Muscle layer of duodenum (tissue), 2 donors: ENCODE results near the gene PTPN6.

Experiments
- H3K27ac ChIP-seq: one replicate; pipeline ENCODE4 v1.7.0; 2013; ENCODE audit warnings: mild to moderate bottlenecking, low read length
- H3K27me3 ChIP-seq: one replicate; pipeline ENCODE4 v1.7.0; 2013; ENCODE audit warnings: low read depth, mild to moderate bottlenecking, control low read depth, low read length
- H3K36me3 ChIP-seq, 2 donors: one replicate each; pipeline ENCODE4 v1.7.0; 2013; ENCODE audit warnings: low read length in 2 of 2, control low read depth in 1 of 2, mild to moderate bottlenecking in 1 of 2; ENCODE audit not compliant: insufficient read depth in 2 of 2, control insufficient read depth in 1 of 2
- H3K4me1 ChIP-seq, 2 donors: one replicate each; pipeline ENCODE4 v1.7.0; 2013; ENCODE audit warnings: low read length in 2 of 2, mild to moderate bottlenecking in 2 of 2, control low read depth in 1 of 2, moderate library complexity in 1 of 2; ENCODE audit not compliant: insufficient read depth in 2 of 2, control insufficient read depth in 1 of 2
- H3K4me3 ChIP-seq, 2 donors: one replicate each; pipeline ENCODE4 v1.7.0; 2013; ENCODE audit warnings: low read length in 2 of 2, low read depth in 1 of 2, mild to moderate bottlenecking in 1 of 2
- H3K9me3 ChIP-seq, 2 donors: one replicate each; pipeline ENCODE4 v1.7.0; 2013; ENCODE audit warnings: low read length in 2 of 2, control low read depth in 1 of 2, mild to moderate bottlenecking in 1 of 2; ENCODE audit not compliant: control insufficient read depth in 1 of 2
- donor health status: healthy.

PTPN6 gene

DNA sequence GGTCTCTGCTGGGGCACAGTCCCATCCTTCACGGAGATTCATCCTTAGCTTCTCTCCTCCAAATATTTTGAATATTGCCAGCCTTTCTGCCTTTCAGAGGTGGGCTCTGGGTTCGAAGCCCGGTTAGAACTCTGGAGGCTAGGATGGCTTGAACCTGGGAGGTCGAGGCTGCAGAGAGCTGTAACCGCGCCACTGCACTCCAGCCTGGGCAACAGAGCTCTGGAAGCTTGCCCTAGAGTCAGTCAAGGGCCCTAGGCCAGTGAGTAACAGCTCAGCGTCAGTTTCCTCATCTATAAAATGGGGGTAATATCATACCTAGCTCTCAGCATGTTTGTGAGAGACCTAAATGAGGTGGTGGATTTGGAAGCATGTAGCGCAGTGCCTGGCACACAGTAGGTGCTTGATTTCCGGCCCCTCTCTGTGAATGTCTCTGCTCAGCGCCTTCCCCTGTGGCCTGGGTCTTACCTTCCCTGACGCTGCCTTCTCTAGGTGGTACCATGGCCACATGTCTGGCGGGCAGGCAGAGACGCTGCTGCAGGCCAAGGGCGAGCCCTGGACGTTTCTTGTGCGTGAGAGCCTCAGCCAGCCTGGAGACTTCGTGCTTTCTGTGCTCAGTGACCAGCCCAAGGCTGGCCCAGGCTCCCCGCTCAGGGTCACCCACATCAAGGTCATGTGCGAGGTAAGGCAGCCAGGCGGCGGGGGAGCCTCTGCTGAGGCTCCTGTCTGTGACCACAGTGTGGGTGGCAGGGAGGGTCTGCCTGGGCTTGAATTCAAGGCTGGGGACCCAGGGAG, 3.4 kb downstream of the PTPN6 start:
- Histone ChIP-seq H3K4me1 (peaks cover 4 to 14% of the 10 kb centered on the region in 2 donors), H3K27me3 (no peaks in the 10 kb centered on the region), H3K9me3 (no peaks in the 10 kb centered on the region), H3K27ac (peak overlapping the region; percentile 60), H3K4me3 (peak overlapping the region in 1 of 2 donors; percentile 60), H3K36me3 (no peaks in the 10 kb centered on the region)

DNA sequence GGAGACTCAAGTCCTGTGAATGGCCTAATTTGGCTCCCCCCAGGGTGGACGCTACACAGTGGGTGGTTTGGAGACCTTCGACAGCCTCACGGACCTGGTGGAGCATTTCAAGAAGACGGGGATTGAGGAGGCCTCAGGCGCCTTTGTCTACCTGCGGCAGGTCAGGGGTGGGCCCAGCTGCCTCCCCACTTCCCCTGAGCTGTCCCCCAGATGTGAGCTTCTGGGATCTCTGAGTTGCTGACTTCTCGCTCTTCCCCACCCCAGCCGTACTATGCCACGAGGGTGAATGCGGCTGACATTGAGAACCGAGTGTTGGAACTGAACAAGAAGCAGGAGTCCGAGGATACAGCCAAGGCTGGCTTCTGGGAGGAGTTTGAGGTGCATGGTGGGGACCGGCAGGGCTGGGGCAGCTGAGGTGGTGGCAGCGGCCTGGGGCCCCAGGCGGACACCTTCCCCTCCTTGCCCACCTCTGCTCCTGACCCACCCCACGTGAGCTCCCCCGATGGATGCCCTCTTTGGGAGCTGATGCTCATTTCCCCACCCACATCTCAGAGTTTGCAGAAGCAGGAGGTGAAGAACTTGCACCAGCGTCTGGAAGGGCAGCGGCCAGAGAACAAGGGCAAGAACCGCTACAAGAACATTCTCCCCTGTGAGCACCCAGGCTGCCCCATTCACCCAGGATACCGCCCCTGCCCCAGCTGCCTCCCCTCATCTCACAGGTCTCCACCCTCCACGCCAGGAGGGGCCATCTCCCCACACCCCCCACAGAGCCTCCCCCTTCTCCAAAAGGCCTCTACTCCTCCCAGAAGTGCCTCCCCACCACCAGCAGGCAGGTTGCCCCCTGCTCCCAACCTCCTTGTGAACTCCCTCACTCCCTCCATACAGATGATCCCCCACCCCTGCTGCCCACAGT, 4.2 kb downstream of the PTPN6 start:
- H3K36me3 ChIP-seq: no peaks in the 10 kb centered on the region
- no peak overlapping the region for H3K4me3 ChIP-seq

DNA sequence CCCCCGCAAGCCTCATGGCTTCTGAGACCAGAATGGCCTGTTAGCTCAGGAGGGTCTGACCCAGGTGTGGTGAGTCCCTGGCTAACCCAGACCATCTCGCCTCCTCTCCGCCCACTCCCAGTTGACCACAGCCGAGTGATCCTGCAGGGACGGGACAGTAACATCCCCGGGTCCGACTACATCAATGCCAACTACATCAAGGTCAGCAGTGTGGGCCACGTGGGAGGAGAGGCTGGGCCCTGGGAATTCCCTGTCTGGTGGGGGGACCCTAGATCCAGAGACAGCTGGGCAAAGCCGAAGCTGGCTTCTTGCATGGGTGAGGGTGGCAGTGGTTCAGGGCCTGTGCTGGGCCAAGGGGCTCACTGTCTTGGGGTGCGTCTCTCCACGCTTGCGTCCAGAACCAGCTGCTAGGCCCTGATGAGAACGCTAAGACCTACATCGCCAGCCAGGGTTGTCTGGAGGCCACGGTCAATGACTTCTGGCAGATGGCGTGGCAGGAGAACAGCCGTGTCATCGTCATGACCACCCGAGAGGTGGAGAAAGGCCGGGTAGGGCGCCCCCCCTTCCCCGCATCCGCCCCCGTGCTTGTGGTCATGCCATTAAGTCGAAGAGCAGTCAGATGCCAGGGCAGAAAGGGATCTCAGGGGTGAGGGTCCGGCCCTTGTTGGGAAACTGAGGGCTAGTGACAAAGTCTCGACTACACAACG, 5.0 kb downstream of the PTPN6 start:
- no peaks in the 10 kb centered on the region for H3K36me3 ChIP-seq
- H3K4me3 ChIP-seq: no peak overlapping the region
- peaks cover 8 to 25% of the 10 kb centered on the region in 2 donors for H3K4me1 ChIP-seq
- H3K27ac ChIP-seq: no peak overlapping the region
- no peaks in the 10 kb centered on the region for H3K9me3 ChIP-seq
- no peaks in the 10 kb centered on the region for H3K27me3 ChIP-seq

More for the DNA sequence above, 4.2 kb downstream of the PTPN6 start:
- Histone ChIP-seq H3K27ac (no peak overlapping the region), H3K9me3 (no peaks in the 10 kb centered on the region), H3K4me1 (peaks cover 4 to 16% of the 10 kb centered on the region in 2 donors), H3K27me3 (no peaks in the 10 kb centered on the region)

DNA sequence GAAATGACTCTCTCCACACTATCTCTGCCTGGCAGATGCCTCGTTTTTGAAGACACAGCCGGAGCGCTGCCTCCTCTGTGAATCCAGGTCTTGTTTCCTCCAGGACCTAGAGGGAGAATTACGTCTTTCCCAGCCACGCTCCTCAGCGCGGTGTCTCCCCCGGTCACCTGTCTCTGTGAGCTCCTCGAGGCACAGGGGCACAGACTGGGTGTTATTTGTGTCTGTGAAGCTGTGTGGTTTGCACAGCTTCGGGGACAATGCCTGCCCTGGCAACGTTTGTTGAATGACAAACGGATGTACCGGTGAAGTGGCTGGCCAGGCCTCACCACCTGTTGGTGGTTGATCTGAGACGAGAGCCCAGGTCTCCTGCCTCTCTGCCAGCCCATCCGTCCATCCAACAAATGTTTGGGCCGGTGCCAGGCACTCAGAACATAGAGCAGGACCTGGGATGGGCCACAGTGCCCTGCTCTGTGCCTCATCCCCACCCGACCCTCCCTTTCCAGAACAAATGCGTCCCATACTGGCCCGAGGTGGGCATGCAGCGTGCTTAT, 6.1 kb downstream of the PTPN6 start:
- Histone ChIP-seq H3K4me1 (peaks cover 14 to 35% of the 10 kb centered on the region in 2 donors), H3K9me3 (no peaks in the 10 kb centered on the region), H3K36me3 (no peaks in the 10 kb centered on the region), H3K4me3 (no peak overlapping the region), H3K27ac (no peak overlapping the region), H3K27me3 (no peaks in the 10 kb centered on the region)

DNA sequence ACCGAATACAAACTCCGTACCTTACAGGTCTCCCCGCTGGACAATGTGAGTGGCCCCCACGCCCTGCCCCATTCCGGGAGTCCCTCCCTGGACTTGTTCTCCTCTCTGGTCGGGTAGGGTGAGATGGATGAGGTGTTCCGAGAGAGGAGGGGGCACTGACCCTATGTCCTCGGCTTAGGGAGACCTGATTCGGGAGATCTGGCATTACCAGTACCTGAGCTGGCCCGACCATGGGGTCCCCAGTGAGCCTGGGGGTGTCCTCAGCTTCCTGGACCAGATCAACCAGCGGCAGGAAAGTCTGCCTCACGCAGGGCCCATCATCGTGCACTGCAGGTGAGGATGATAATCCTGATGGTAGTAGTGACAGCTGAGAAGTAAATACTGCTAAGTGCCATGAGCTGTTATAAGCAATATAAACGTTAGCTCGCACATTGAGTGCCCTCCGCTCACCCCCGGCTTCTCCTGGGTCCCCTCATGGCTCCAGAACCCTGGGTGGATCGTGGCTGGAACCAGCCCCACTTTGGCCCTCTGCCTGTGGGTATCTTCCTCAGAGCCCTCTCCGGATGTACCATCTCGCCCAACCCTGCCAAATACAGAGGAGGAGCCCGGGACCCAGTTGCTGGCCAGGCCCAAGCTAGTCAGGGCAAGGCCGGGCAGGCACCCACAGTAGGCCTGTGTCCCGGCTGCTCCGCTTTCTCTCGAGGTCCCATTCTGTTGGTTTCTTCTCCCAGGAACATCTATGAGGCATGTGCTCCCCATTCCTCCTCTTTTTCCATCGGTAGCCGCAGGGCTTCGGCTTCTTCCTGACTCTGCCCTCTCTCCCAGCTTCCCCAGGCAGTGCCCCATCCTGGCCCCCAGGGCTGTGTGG, 6.8 kb downstream of the PTPN6 start:
- no peak overlapping the region for H3K27ac ChIP-seq
- H3K4me1 ChIP-seq: peaks cover 14 to 41% of the 10 kb centered on the region in 2 donors
- H3K4me3 ChIP-seq: no peak overlapping the region
- no peaks in the 10 kb centered on the region for H3K27me3 ChIP-seq
- no peaks in the 10 kb centered on the region for H3K36me3 ChIP-seq
- H3K9me3 ChIP-seq: no peaks in the 10 kb centered on the region

DNA sequence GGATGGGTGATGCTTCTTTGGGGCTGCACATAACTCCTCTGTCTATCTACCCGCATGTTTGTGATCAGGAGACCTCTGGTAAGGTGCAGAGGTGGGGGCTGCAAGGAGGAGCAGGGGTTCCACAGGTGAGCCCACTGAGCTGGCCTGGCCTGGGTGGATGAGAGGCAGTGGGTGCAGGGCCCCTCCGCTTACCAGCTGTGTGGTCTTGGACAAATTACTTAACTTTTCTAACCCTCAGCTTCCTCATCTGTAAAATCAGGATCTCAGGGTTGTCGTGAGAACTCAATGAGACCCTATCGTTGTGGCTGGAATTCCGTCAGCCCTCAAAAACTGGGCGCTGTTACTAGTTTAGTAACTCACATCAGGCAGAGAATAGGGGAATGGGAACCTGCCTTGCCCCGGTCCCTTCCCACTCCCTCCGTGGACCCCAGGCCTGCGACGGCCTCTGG, 7.5 kb downstream of the PTPN6 start:
- Histone ChIP-seq H3K9me3 (no peaks in the 10 kb centered on the region), H3K27ac (no peak overlapping the region), H3K4me3 (no peak overlapping the region), H3K4me1 (peaks cover 14 to 41% of the 10 kb centered on the region in 2 donors), H3K27me3 (no peaks in the 10 kb centered on the region), H3K36me3 (no peaks in the 10 kb centered on the region)

DNA sequence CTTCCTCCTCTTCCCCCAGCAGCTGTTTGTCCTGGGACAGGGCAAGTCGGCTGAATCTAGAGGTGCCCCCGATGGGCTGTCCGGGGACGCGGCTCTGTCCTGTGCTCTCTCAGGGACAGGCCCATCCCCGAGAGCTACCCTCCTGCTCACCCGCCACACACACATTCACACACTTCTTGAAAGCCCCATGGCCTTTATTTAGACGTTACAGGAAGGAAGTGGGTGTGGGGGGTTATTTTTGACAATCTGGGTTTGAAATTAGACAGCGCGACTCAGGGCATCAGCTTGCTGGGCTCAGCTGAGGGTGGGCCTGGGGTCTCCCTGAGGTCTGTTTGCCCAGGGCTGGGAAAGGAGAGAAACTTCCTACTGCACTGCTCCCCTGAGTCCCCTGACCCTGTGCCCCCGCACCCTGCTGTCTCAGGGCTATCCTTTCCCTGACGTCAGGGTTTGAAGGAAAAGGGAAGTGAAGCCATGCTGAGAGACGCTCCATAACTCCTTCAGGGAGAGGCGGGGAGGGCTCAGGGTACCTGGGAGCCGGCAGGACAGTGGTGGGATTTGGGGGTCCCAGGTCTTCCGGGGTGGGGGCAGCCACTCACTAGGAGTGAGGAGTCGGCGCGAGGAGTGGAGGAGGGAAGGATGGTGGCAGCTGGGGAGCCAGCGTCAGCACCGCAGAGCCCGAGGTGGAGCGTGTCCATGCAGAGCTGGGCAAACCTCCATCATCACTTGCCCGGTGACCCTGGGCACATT, 8.1 kb downstream of the PTPN6 start:
- Histone ChIP-seq H3K27me3 (no peaks in the 10 kb centered on the region), H3K4me3 (no peak overlapping the region), H3K9me3 (no peaks in the 10 kb centered on the region), H3K27ac (no peak overlapping the region), H3K36me3 (no peaks in the 10 kb centered on the region), H3K4me1 (peaks cover 14 to 42% of the 10 kb centered on the region in 2 donors)

DNA sequence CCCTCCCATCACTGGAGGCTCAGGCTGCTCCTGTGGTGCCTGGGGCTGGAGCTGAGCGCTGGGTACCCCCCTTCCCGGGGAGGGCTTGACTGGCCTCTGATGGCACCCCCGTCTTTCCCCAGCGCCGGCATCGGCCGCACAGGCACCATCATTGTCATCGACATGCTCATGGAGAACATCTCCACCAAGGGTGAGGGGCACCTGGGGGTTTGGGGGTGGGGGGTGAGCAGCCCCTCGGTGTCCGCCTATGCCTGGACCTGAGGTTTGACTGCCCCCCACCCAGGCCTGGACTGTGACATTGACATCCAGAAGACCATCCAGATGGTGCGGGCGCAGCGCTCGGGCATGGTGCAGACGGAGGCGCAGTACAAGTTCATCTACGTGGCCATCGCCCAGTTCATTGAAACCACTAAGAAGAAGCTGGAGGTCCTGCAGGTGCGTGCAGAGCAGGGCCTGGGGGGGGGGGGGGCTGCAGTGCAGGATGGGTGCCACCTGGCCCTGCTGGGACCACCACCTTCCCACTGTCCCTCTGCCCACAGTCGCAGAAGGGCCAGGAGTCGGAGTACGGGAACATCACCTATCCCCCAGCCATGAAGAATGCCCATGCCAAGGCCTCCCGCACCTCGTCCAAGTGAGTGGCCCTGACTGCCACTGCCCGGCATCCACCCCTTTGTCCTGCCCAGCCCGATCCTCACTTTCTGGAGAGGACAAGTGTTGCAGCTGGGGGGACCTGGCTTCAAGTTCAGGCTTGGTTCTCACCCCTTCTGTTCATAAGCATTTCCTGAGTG, 8.8 kb downstream of the PTPN6 start:
- H3K27me3 ChIP-seq: no peaks in the 10 kb centered on the region
- H3K4me1 ChIP-seq: peaks cover 14 to 42% of the 10 kb centered on the region in 2 donors
- H3K27ac ChIP-seq: no peak overlapping the region
- H3K36me3 ChIP-seq: peaks cover 0 to 4% of the 10 kb centered on the region in 2 donors
- H3K4me3 ChIP-seq: no peak overlapping the region
- H3K9me3 ChIP-seq: no peaks in the 10 kb centered on the region

DNA sequence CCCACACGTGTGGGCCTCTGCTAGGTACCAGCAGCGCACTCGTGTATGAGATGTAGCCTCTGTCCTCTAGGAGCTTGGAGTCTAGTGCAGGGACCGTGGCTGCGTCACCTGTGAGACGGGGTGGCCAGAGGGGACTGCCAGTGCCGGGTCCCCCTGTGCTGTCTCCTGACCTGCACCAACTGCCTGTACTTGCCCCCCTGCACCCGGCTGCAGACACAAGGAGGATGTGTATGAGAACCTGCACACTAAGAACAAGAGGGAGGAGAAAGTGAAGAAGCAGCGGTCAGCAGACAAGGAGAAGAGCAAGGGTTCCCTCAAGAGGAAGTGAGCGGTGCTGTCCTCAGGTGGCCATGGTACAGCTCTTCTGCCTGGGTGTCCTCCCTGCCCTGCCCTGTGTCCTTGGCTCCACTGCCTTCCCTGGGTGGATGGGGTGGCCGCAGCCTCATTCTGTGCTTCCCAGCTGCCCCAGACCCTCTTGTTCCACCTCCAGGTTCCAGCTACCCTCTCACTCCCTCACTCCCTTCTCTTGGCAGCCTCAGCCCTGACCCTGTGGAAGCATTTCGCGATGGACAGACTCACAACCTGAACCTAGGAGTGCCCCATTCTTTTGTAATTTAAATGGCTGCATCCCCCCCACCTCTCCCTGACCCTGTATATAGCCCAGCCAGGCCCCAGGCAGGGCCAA, 9.6 kb downstream of the PTPN6 start:
- H3K4me1 ChIP-seq: peaks cover 14 to 43% of the 10 kb centered on the region in 2 donors
- no peaks in the 10 kb centered on the region for H3K9me3 ChIP-seq
- H3K4me3 ChIP-seq: peak overlapping the region; percentile 21 to 27
- peaks cover 6 to 7% of the 10 kb centered on the region in 2 donors for H3K36me3 ChIP-seq
- peak overlapping the region; percentile 81 for H3K27ac ChIP-seq
- H3K27me3 ChIP-seq: no peaks in the 10 kb centered on the region
